OCI-M1 (cell line): ENCODE measurements around the gene FAM151A.
A peak's percentile ranks its signal among the peaks of the same experiment; 100 is the strongest.

Experiments
- DNase-seq: peaks from one replicate; lab custom pipeline; 2025; lab: John Stamatoyannopoulos, UW

The FAM151A gene

GRCh38 chr1:54579337-54579781 lies 44.0 kb downstream of the FAM151A start:
- no peak for DNase-seq

GRCh38 chr1:54577612-54578011 lies 45.7 kb downstream of the FAM151A start:
- DNase-seq: peak; percentile 49

- no peak for DNase-seq
Observed at GRCh38 chr1:54575605-54576290, 47.6 kb downstream of the FAM151A start.

- no peak for DNase-seq
Observed at GRCh38 chr1:54575161-54575560, 48.2 kb downstream of the FAM151A start.

- DNase-seq: no peak
Observed at GRCh38 chr1:54574158-54574778, 49.1 kb downstream of the FAM151A start.

GRCh38 chr1:54572542-54572850 lies 50.8 kb downstream of the FAM151A start:
- DNase-seq: no peak

GRCh38 chr1:54571803-54572541 lies 51.4 kb downstream of the FAM151A start:
- DNase-seq: no peak

- no peak for DNase-seq
Observed at GRCh38 chr1:54571326-54571725, 52.0 kb downstream of the FAM151A start.

- no peak for DNase-seq
Observed at GRCh38 chr1:54570161-54570560, 53.2 kb downstream of the FAM151A start.

- DNase-seq: no peak
Observed at GRCh38 chr1:54569339-54569738, 54.0 kb downstream of the FAM151A start.

GRCh38 chr1:54567961-54568360 lies 55.4 kb downstream of the FAM151A start:
- peak; percentile 20 for DNase-seq

GRCh38 chr1:54566438-54567141 lies 56.7 kb downstream of the FAM151A start:
- DNase-seq: no peak

- no peak for DNase-seq
Observed at GRCh38 chr1:54565113-54565501, 58.2 kb downstream of the FAM151A start.

GRCh38 chr1:54564312-54565112 lies 58.8 kb downstream of the FAM151A start:
- no peak for DNase-seq

- DNase-seq: no peak
Observed at GRCh38 chr1:54559771-54560231, 63.5 kb downstream of the FAM151A start.
